HUDEP-2 (cell line): ENCODE data around the gene ZC3H12A.

Source experiments
- DNase-seq, 76 experiments: peaks; one replicate each; lab custom pipeline; 2025; ENCODE audit not compliant: unreplicated experiment in 76 of 76; lab: John Stamatoyannopoulos, UW

Gene ZC3H12A

GRCh38 chr1:37474046-37474696 is at the start of gene ZC3H12A:
TSS of gene ZC3H12A (plus strand) at chr1:37474580. CDS start at chr1:37475497, 917 bp downstream.
- peak in 69 of 76 experiments; percentile 24 to 85 (median 71) for DNase-seq

- no peak for DNase-seq
These were observed 49.2 kb upstream of the ZC3H12A start for GRCh38 chr1:37425221-37425620.

GRCh38 chr1:37429029-37429428 is 45.4 kb upstream of the ZC3H12A start:
- no peak for DNase-seq

GRCh38 chr1:37430103-37430985 is 44.0 kb upstream of the ZC3H12A start:
- no peak for DNase-seq

- no peak for DNase-seq
These were observed 41.7 kb upstream of the ZC3H12A start for GRCh38 chr1:37432716-37433115.

GRCh38 chr1:37433171-37433570 is 41.2 kb upstream of the ZC3H12A start:
- DNase-seq = no peak

GRCh38 chr1:37434292-37435225 is 39.8 kb upstream of the ZC3H12A start:
- peak in 60 of 76 experiments; percentile 1 to 80 (median 44) for DNase-seq

- DNase-seq = peak in 10 of 76 experiments; percentile 4 to 24 (median 15)
These were observed 37.3 kb upstream of the ZC3H12A start for GRCh38 chr1:37437087-37437486.

GRCh38 chr1:37438037-37438868 is 36.1 kb upstream of the ZC3H12A start:
- DNase-seq = no peak

- no peak for DNase-seq
These were observed 35.5 kb upstream of the ZC3H12A start for GRCh38 chr1:37438869-37439343.

- DNase-seq = no peak
These were observed 34.9 kb upstream of the ZC3H12A start for GRCh38 chr1:37439349-37439995.

GRCh38 chr1:37441490-37441889 is 32.9 kb upstream of the ZC3H12A start:
- no peak for DNase-seq

- no peak for DNase-seq
These were observed 32.2 kb upstream of the ZC3H12A start for GRCh38 chr1:37442139-37442538.

GRCh38 chr1:37442644-37443043 is 31.7 kb upstream of the ZC3H12A start:
- DNase-seq = no peak

GRCh38 chr1:37446874-37447273 is 27.5 kb upstream of the ZC3H12A start:
- no peak for DNase-seq

GRCh38 chr1:37448185-37448584 is 26.2 kb upstream of the ZC3H12A start:
- no peak for DNase-seq

GRCh38 chr1:37448691-37449417 is 25.5 kb upstream of the ZC3H12A start:
- no peak for DNase-seq

GRCh38 chr1:37449936-37450335 is 24.4 kb upstream of the ZC3H12A start:
- DNase-seq = peak in 1 of 76 experiments; percentile 3

- no peak for DNase-seq
These were observed 22.0 kb upstream of the ZC3H12A start for GRCh38 chr1:37452416-37452815.
